HG02973 (cell line): ENCODE results near the gene NCAN.
"Not testable (repeated sequence)": the region's sequence is repeated elsewhere in the genome, so short reads cannot be mapped to it uniquely, and the experiment has no call there.

Source experiments
- ATAC-seq: cut with Tn5 transposase; IDR thresholded peaks from one replicate; pipeline ENCODE4 v1.9.1; 2021; ENCODE audit warnings: moderate library complexity; ENCODE audit not compliant: unreplicated experiment

NCAN gene

GRCh38 chr19:19223636-19224035 lies 11.9 kb downstream of the NCAN start:
- no peak for ATAC-seq

GRCh38 chr19:19224150-19224851 lies 12.5 kb downstream of the NCAN start:
- no peak for ATAC-seq

DNA sequence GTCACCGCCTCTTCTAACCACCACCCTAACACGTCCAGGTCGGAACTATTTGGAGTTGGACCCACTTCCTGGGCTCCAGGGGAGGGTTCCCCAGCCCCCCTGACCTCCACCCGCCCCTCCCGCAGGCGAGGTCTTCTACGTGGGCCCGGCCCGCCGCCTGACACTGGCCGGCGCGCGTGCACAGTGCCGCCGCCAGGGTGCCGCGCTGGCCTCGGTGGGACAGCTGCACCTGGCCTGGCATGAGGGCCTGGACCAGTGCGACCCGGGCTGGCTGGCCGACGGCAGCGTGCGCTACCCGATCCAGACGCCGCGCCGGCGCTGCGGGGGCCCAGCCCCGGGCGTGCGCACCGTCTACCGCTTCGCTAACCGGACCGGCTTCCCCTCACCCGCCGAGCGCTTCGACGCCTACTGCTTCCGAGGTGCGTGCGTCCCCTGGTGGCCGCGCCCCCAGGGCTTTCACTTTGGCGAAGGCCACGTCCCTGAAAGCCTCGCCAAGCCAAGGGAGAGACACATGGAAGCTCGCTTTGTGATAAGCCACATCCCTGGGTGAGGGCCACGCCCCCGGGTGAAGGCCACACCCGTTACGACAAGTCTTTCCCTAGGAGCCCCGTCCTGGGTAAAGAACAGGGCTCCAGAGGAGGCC lies 13.2 kb downstream of the NCAN start:
- no peak for ATAC-seq

GRCh38 chr19:19226204-19226603 lies 14.4 kb downstream of the NCAN start:
- no peak for ATAC-seq

DNA sequence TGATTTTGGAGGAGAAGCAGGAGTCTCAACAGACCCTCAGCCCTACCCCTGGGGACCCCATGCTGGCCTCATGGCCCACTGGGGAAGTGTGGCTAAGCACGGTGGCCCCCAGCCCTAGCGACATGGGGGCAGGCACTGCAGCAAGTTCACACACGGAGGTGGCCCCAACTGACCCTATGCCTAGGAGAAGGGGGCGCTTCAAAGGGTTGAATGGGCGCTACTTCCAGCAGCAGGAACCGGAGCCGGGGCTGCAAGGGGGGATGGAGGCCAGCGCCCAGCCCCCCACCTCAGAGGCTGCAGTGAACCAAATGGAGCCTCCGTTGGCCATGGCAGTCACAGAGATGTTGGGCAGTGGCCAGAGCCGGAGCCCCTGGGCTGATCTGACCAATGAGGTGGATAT lies 14.9 kb downstream of the NCAN start:
- ATAC-seq = no peak

GRCh38 chr19:19227217-19227616 lies 15.5 kb downstream of the NCAN start:
- ATAC-seq = no peak

- no peak for ATAC-seq
These were observed 17.9 kb downstream of the NCAN start for GRCh38 chr19:19229701-19230100.

- no peak for ATAC-seq
These were observed 19.2 kb downstream of the NCAN start for GRCh38 chr19:19230999-19231398.

- ATAC-seq = no peak
These were observed 20.5 kb downstream of the NCAN start for GRCh38 chr19:19232261-19232721.

DNA sequence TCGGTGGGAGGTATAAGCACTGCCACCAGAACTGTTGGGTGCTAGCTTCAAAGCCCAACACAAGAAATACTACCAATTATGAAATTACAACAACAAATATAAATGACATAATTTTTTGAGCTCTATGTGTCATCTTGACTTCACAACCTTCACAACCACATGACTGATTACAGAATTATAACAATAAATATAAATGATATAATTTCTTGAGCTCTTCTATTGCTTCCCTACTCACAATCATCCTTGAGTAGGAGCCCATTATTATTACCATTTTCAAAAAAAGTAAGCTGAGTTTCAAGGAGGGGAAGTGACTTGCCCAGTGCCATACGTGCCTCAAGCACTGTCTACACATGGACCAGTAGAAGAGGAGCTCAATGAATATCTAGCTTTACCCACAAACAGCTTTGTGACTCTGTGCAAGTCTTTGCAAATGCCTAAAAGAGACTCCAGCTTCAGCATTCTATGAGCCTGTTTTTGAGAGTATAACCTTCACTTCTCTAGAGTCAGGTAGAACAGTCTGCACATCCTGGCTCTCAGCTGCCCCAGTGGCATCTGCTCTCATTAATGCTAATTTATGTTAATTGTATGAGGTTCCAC lies 22.6 kb downstream of the NCAN start:
- no peak for ATAC-seq

GRCh38 chr19:19236173-19236572 lies 24.4 kb downstream of the NCAN start:
- ATAC-seq = no peak

DNA sequence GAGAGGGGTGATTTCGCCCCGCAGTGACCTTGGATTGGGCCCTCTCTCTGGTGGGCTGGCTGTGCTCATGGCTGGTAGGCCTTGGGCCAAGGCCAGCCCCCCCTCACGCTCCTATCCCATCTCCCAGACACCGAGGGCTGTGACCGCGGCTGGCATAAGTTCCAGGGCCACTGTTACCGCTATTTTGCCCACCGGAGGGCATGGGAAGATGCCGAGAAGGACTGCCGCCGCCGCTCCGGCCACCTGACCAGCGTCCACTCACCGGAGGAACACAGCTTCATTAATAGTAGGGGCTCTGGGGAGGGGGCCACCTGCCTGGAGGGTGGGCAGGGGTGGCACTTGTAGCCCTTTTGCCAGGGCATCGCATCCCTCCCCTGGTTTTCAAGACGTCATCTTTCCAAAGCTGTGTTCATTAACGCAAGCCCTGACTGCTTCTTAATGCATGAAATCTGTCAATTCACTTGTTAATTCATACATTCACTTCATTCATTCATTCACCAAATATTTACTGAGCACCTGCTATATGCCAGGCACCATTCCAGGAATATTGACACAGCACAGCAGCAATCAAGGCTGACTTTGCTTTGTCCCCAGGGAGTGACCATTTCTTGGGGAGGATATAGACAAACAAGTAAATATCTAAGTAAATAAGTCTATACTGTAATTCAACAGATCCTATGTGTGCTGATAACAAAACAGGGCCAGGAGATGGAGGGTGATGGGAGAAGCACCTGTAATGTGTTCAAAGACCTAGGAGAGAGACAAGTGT lies 26.6 kb downstream of the NCAN start:
- ATAC-seq = no peak

DNA sequence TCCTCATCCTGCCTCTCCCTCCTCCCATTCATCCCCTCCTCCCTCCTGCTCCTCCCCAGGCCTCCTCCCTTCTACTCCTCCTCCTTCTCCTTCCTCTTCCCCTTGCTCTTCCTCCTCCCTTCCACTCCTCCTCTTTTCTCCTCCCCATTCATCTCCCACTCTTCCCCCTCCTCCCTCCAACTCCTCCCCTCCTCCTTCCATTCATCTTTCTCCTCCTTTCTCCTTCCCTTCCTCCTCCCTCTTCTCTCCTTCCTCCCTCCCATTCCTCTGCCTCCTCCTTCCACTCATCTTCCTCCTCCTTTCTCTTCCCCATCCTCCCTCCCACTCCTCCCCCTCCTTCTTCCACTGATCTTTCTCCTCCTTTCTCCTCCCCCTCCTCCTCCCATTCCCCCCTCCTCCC lies 27.9 kb downstream of the NCAN start:
- no peak for ATAC-seq

DNA sequence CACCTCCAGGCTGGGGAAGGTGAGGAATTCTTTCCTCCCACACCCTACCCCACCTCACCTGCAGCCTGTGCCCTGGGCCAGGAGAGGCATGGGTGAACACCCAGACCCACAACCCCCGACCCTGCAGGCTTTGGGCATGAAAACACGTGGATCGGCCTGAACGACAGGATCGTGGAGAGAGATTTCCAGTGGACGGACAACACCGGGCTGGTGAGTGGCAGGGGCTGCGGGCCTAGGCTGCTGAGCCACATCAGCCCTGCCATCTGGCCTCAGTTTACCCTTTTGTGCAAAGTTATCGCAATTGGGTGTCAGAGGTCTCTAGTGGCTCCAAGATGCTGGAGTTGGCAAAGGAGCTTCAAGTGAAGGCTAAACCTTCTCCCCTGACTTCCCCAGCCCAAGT lies 28.7 kb downstream of the NCAN start:
- no peak for ATAC-seq

DNA sequence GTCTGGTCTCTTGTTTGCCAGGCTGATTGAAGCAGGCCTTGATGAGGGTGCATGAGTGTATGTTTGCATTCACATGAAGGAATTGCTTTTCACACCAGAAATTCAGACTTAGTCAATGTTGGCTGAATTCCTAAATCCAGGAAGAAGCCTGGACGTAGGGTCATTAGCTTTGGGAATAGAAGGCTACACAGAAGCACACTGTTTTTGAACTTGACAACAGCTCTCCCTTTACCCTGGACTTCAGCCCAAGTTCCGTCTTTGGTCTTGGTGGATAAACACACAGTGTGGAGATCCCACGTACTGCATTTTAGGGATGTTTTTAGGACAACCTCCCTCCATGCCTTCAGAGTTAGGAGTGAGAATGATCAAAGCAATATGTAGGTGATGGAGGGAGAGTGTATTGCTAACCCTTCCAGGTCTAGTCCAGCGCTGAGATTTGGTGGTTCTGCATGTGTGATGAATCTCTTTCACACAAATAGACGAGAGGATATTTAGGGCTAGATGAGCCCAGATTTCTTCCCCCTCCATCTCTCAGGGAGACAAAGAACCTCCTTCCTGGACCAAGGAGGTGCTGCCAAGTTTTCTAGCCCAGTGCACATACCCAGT lies 38.5 kb downstream of the NCAN start:
- ATAC-seq = no peak

DNA sequence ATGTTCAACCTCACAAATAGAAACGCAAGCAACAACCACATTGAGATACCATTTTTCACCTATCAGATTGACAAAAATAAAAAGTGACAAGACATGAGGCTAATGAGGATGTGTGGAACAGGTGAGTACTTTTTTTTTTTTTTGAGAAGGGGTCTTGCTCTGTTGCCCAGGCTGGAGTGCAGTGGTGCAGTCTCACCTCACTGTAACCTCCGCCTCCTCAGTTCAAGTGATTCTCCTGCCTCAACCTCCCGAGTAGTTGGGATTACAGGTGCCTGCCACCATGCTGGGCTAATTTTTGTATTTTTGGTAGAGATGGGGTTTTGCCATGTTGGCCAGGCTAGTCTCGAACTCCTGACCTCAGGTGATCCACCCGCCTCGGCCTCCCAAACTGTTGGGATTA lies 41.7 kb downstream of the NCAN start:
- not testable (repeated sequence) for ATAC-seq

DNA sequence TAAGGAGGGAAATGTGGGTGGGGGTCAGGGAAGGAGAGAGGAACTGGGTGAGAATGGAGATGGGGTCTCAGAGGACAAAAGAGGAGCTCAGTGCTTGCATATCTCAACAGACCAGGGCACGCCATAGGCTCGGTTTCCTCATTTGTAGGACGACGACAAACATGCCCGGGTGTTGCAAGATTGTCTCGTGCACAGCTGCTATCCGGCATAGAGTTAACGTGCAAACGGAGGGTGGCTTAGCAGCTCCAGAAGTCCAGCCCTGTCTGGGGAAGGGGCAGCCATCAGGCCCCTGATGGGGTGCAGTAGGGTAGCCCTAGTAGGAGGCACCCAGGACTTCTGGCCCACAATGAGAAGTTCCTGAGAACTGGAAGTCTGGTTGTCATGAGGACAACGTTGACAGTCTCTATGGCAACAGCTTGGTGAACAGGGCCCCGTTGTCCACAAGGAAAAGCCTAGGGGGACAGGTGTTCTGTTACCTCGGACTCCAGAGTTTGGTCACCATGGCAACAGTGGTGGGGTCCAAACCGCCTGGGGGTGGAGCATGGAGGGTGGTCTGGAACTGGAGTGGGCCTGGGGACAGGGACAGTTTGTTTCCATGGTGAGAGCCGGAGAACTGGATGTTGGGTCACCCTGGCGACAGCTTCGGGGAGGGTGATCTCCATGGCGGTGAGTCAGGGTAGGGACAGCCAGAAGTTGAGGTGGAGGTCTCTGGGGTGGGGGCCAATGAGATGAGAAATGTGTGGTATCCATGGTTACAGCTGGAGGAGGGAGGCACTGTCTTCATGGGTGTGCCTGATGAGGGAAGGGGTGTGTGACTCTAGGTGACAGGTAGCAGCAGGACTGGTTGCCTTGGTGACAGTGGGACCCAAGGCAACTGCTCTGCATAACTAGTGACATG lies 44.6 kb downstream of the NCAN start:
- ATAC-seq = no peak

- ATAC-seq = no peak
These were observed 45.4 kb downstream of the NCAN start for GRCh38 chr19:19257137-19257536.

DNA sequence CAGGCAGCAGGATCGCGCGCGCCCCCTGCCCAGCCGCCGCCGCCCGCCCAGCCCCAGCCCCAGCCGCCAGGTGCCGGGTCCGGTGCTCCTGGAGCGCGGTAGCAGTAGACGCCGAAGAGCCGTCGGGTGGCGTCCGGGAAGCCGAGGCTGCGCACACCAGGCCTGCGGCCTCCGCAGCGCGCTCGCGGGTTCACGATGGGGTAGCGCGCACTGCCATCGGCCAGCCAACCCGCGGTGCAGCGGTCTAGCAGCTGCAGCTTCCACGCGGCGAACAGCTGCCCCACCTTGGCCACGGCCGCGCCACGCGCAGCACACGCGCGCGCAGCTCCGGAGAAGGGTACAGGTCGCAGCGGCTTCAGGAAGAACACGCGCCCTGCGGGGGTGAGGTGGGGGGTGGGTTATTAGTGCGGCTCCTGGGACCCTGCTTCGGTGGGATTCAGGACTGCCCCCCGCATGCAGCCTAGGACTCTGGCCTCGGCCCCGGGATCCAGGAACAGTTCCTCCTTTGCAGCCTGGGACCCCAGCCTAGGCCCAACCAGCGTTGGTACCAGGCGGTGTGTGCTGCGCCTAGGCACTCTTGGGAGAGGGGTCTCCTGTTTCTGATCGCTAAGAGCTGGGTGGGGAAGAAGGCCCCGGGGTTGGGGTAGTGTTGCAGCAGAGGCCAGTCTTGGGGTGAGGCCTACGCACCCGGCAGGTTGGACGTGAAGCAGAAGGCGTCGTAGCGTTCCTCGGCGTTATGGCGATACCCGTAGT lies 46.3 kb downstream of the NCAN start:
- ATAC-seq = no peak
